GM18870 (cell line): ENCODE data around the gene TNFRSF25.

Experiments
- ATAC-seq: cut with Tn5 transposase; IDR thresholded peaks from one replicate; pipeline ENCODE4 v1.9.1; 2021; ENCODE audit warnings: moderate library complexity; ENCODE audit not compliant: unreplicated experiment

The TNFRSF25 gene

DNA sequence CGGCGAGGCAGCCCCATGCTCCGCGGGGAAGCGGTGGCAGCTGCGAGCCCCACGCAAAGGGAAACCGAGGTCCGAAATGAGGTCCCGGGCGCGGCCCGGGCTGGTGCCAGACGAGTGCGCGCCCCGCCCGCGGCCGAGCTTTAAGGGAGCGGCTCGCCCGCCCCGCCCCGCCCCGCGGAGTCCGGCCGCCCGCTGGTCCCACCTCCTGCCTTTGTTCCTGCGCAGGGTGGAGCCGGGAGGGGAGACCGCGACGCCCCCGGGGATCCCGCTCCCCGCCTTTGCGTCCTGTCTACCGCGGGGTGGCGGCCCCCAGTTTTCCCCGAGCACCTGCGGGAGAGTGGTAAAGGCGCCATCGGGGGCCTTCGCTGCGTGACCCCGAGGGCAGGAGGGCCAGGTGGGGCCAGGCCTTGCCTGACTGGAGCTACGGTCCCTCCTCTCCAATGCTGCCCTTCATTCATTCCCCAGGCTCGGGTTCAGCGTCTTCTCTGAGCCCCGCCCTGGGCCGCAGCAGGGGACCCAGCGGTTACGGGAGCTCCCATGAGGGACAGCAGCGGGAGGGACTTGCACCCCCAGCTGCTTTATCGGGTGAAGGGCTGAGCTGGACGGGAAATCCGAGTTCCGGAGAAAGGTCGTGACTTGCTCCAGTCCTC, 46.0 kb downstream of the TNFRSF25 start, which contains the start of gene HES2:
Gene HES2, minus strand, starts transcription at position 116 of the 650 bp plus-strand sequence. Its CDS starts 99 bp downstream, at position 17.
- no peak for ATAC-seq

DNA sequence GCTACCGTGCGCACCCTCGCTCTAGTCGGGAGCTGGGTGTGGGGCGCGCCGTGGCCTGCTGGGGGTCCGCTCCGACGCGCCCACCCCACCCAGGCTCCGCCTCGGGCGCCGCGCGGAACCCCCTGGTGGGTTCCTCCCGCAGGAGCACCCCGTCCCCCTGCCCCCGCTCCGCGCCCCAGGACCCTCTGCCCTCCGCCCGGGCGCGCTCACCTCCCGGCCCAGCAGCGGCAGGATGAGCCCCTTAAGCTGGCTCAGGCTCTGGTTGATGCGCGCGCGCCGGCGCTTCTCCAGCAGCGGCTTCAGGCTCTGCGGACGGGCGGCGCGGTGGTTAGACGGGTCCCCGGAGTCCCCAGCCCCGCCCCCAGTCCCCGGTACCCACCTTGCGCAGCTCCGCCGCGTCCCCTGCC, 46.6 kb downstream of the TNFRSF25 start:
- ATAC-seq = no peak

DNA sequence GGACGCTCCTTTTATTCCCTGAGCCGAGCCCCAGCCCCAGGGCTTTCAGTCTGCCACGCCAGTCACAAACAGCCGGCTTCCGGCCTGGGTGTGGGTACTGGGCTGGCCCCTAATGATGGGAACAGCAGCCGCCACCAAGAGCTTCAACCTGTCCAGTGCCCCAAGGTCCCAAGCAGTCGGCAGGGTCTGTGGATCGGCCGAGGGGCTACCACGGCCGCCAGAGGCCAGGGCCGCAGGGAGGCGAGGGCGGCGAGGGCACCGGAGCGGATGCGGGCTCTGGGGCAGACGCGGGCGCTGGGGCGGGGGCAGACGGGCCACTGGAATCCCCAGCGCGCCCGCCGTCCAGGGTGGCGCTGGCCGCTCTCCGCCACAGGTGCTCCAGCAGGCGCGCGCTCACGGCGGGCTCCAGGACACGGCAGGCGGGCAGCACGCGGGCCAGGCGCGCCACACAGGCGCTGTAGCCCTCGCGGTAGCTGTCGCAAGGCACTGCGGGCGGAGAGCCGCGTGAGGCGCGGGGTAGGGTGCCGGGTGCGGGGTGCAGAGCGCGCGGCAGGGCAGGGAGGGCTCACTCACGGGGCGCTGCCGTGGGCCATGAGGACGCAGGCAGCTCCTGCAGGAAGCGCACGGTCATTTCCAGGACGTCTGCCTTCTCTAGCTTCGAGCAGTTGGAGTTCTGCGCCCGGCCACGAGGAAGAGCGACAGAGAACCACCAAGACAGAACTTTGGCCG, 47.1 kb downstream of the TNFRSF25 start:
- ATAC-seq = no peak

DNA sequence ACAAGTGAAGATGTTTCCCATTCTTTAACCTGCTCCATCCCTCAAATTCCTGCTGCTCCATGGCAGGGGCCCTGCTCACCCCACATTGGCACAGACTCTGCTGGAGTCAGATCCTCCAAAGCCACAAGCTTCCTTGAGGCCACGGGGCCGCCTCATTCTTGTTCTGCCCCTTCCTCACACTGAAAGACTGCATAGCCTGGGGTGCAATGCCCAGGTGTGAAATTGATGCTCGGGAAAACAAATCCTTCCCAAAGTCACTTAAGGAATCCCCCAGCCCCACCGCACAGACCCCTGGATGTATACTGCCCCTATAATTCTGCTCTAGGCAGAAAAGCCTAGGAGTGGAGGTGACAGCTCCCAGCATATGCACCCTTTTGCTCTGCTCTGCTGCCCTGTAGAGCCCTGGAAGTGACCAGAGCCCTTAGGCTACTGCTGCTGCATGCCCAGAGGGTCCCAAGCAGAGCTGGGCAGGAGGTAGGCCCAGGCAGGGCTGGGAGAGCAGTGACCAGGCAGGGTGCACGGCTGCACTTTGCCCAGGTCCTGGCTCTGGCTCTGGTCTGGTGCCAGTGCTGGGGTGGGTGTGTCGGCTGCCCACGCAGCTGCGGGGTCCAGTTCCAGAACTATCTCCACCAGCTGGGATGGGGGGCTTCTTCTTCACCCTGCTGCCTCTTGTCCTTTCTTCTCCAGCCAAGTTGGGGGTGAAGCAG, 47.9 kb downstream of the TNFRSF25 start:
- no peak for ATAC-seq

DNA sequence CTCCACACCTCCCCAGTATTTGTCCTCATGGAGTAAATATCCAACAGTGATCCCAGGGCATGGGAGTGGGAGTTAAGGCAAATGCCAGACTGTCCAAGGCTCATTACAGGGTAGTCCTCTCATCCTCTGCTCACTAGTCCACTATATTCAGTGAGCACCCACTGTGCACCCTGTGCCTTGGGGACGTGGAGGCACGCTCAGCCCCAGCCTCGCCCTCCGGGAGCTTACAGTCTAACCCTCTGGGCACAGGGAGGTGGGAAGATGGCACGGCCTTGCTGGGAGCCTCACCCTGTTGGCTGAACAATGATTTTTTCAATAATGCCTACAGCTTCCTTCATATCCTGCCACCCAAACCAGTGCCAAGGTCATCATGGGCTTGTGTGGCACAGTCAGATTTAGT, 49.1 kb downstream of the TNFRSF25 start:
- ATAC-seq = no peak

DNA sequence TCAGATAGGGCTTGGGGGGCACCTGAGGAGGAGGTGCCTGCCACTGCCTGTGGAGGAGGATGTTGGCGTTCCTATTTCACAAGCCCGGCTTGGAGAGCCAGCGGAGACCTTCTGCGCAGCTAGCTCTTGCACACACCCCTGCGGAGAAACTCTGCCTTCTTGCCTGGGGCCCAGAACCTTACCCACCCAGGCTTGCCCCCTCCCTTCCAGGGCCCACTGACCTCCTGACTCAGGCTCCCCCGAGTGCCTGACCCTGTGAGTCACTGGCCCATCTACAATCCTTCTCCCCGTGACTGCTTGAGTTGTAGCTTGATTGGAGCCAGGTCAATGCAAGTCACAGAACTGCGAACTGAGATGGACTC, 49.7 kb downstream of the TNFRSF25 start:
- no peak for ATAC-seq

DNA sequence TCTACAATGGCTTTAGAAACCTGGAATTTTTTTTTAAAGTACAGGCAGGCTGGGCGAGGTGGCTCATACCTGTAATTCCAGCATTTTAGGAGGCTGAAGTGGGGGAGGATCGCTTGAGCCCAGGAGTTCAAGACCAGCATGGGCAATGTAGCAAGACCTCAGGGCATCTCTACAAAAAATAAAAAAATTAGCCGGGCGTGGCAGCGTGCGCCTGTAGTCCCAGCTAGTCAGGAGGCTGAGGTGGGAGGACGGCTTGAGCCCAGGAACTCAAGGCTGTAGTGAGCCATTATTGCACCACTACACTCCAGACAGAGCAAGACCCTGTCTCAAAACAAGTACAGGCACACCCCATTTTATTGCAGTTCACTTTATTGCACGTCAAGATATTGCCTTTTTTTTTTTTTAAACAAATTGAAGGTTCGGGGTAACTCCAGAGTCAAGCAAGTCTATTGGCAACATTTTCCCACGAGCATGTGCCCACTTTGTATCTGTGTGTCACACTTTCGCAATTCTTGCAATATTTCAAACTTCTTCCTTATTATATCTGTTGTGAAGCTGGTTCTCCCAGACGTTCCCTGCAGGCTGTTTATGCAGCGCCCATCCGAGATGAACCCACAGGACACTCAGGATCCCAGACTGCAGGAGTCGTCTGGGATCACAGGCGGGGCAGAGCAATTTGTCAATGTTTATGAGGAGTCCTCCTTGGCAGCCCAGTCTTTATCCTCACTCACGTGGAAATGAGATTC, 50.9 kb downstream of the TNFRSF25 start:
- no peak for ATAC-seq

DNA sequence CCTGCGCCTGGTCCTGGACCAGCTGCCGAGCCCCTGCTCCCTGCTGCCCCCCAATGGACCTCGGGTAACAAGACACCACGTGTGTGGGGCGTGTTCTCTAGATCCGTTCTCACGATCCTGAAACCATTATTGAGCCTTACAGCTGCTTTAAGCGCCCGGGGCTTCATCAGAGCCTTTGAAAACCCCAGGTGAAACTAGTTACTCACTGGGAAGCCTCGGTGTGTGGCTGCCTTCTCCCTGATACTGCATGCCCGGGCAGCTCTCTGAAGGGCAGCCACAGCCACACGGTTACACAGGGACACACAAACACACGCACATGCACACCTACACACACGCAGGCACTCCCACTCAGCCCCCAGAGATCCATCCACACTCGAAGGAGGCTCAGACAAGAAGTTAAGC, 51.5 kb downstream of the TNFRSF25 start:
- ATAC-seq = no peak

DNA sequence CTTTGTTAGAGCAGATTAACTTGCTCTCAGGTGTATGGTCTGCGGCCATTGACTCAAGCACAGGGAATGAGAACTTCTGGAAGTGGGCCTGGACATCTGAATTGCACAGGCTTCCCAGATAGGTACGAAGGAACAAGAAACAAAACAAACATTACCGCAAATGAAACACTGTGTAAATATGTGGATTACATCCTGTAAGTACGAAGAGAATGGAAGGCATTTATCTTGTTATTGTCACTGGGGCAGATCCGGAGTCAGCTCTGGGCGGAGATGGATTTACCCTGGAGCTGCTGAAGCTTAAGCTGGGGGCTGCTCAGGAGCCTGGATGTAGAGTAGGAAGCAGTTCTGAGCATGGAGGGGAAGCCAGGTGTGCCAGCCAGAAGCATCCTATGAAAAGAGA, 53.1 kb downstream of the TNFRSF25 start:
- ATAC-seq = no peak
